Measurements from ENCODE around the gene HOXD1.

HOXD1 gene

DNA sequence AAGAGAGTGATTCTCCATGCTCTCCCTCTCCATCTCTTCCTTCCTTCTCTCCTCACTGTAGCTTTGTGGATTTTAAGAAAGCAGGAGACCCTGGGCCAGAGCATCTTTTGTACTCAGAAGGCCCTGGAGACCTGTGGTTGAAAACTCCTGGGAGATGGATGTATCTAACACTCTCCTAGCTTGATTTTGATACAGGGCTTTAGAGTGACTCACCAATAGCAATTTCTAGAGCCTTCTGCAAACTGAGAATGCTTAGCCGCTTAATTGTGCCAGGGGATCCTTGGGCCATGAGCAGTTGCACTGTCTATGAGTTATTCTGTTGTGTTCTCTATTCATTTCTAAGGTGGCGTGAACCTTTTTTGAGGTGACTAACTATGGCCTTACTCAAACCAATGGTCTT lies 17.7 kb downstream of the HOXD1 start:
- Histone ChIP-seq H3F3A (ENCODE audit: insufficient read depth, low read length) (no peaks in the 10 kb centered on the region), H3K4me2 (ENCODE audit: low read length) (no peak overlapping the region), H4K20me1 (ENCODE audit: insufficient read depth, low read length) (no peaks in the 10 kb centered on the region), H3K4me3 (ENCODE audit: low read depth, low read length, poor library complexity, severe bottlenecking) (no peak overlapping the region), H3K27ac (ENCODE audit: low read depth, low read length, poor library complexity, severe bottlenecking) (no peak overlapping the region), H3K9me3 (ENCODE audit: low read length) (no peaks in the 10 kb centered on the region), H3K4me1 (ENCODE audit: insufficient read depth, low read length, severe bottlenecking) (no peaks in the 10 kb centered on the region), H3K9me2 (ENCODE audit: low read depth, low read length) (no peaks in the 10 kb centered on the region), H3K79me2 (ENCODE audit: insufficient read depth, low read length) (no peaks in the 10 kb centered on the region), H3K9ac (ENCODE audit: low read length) (no peak overlapping the region), H3K27me3 (ENCODE audit: insufficient read depth, low read length) (no peaks in the 10 kb centered on the region), H2AFZ (ENCODE audit: low read length) (no peak overlapping the region), H3K36me3 (ENCODE audit: insufficient read depth, low read length) (no peaks in the 10 kb centered on the region)
- TF ChIP-seq, protein P1, sequence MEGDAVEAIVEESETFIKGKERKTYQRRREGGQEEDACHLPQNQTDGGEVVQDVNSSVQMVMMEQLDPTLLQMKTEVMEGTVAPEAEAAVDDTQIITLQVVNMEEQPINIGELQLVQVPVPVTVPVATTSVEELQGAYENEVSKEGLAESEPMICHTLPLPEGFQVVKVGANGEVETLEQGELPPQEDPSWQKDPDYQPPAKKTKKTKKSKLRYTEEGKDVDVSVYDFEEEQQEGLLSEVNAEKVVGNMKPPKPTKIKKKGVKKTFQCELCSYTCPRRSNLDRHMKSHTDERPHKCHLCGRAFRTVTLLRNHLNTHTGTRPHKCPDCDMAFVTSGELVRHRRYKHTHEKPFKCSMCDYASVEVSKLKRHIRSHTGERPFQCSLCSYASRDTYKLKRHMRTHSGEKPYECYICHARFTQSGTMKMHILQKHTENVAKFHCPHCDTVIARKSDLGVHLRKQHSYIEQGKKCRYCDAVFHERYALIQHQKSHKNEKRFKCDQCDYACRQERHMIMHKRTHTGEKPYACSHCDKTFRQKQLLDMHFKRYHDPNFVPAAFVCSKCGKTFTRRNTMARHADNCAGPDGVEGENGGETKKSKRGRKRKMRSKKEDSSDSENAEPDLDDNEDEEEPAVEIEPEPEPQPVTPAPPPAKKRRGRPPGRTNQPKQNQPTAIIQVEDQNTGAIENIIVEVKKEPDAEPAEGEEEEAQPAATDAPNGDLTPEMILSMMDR (IDR thresholded peaks at IDR 0.05; ENCODE audit: low read length): no peak

DNA sequence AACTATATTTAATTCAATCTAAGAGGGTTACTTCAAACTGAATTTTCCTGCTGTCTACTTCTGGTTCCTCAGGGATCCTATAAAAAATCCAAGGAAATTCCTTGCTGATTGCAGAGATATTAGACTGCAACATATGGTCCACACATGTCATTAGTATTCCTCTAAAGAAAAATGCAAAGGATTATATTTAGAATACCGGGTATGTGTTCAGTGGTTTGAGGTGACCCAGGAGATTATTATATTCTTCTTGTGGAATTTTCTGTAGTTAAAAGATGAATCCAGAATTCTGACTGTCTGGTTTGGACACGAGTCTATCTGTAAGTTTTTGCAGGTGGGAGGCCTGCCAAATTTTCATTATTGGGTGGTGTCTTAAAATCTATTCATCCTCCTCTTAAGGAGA lies 18.2 kb downstream of the HOXD1 start:
- H3F3A ChIP-seq (ENCODE audit: insufficient read depth, low read length): no peaks in the 10 kb centered on the region
- H3K36me3 ChIP-seq (ENCODE audit: insufficient read depth, low read length): no peaks in the 10 kb centered on the region
- H3K9me2 ChIP-seq (ENCODE audit: low read depth, low read length): no peaks in the 10 kb centered on the region
- no peak overlapping the region for H3K9ac ChIP-seq (ENCODE audit: low read length)
- no peaks in the 10 kb centered on the region for H3K79me2 ChIP-seq (ENCODE audit: insufficient read depth, low read length)
- no peak overlapping the region for H3K27ac ChIP-seq (ENCODE audit: low read depth, low read length, poor library complexity, severe bottlenecking)
- H3K27me3 ChIP-seq (ENCODE audit: insufficient read depth, low read length): no peaks in the 10 kb centered on the region
- H3K4me3 ChIP-seq (ENCODE audit: low read depth, low read length, poor library complexity, severe bottlenecking): no peak overlapping the region
- no peaks in the 10 kb centered on the region for H4K20me1 ChIP-seq (ENCODE audit: insufficient read depth, low read length)
- H3K4me1 ChIP-seq (ENCODE audit: insufficient read depth, low read length, severe bottlenecking): no peaks in the 10 kb centered on the region
- no peak for TF ChIP-seq EZH2 (IDR thresholded peaks at IDR 0.05; ENCODE audit: borderline replicate concordance, low read length)
- TF ChIP-seq, protein P1 (IDR thresholded peaks at IDR 0.05; ENCODE audit: low read length): no peak
- no peaks in the 10 kb centered on the region for H3K9me3 ChIP-seq (ENCODE audit: low read length)
- H2AFZ ChIP-seq (ENCODE audit: low read length): no peak overlapping the region
- H3K4me2 ChIP-seq (ENCODE audit: low read length): no peak overlapping the region

DNA sequence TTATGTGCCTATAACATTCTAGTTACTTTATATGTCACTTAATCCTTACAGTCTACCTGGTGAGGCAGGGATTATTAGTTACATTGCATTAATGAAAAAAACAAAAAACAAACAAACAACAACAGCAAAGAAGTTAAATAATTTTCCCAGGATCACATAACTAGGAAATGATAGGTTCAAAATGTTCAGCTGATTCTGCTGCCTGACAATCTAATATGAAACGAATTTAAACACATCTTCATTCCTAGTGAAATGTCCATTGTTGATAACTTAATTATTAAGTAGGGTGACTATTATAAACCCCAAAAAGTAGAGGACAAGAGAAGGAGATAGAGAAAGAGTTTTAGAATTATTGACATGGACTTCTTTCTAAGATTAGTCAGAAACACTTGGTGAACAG lies 22.6 kb downstream of the HOXD1 start:
- no peak overlapping the region for H3K4me2 ChIP-seq (ENCODE audit: low read length)
- no peak overlapping the region for H3K27ac ChIP-seq (ENCODE audit: low read depth, low read length, poor library complexity, severe bottlenecking)
- no peaks in the 10 kb centered on the region for H3F3A ChIP-seq (ENCODE audit: insufficient read depth, low read length)
- no peak overlapping the region for H2AFZ ChIP-seq (ENCODE audit: low read length)
- no peak overlapping the region for H3K9ac ChIP-seq (ENCODE audit: low read length)
- H3K27me3 ChIP-seq (ENCODE audit: insufficient read depth, low read length): no peaks in the 10 kb centered on the region
- H3K4me1 ChIP-seq (ENCODE audit: insufficient read depth, low read length, severe bottlenecking): no peaks in the 10 kb centered on the region
- no peaks in the 10 kb centered on the region for H3K9me2 ChIP-seq (ENCODE audit: low read depth, low read length)
- H3K36me3 ChIP-seq (ENCODE audit: insufficient read depth, low read length): no peaks in the 10 kb centered on the region
- no peaks in the 10 kb centered on the region for H4K20me1 ChIP-seq (ENCODE audit: insufficient read depth, low read length)
- TF ChIP-seq, protein P1 (IDR thresholded peaks at IDR 0.05; ENCODE audit: low read length): no peak
- no peak for TF ChIP-seq EZH2 (IDR thresholded peaks at IDR 0.05; ENCODE audit: borderline replicate concordance, low read length)
- no peak overlapping the region for H3K4me3 ChIP-seq (ENCODE audit: low read depth, low read length, poor library complexity, severe bottlenecking)
- H3K9me3 ChIP-seq (ENCODE audit: low read length): no peaks in the 10 kb centered on the region
- no peaks in the 10 kb centered on the region for H3K79me2 ChIP-seq (ENCODE audit: insufficient read depth, low read length)
